Stimulated activated CD4-positive, alpha-beta T cell treated with anti-CD3 and anti-CD28 coated beads, Interleukin-2, amount 100 ng/mL, for 4 hours (primary cell): Measurements from ENCODE around the gene FBLN2.

Experiments
- DNase-seq: peaks from one replicate; pipeline ENCODE4 v3.0.0-alpha.2; 2020; ENCODE audit warnings: low read depth

The FBLN2 gene

DNA sequence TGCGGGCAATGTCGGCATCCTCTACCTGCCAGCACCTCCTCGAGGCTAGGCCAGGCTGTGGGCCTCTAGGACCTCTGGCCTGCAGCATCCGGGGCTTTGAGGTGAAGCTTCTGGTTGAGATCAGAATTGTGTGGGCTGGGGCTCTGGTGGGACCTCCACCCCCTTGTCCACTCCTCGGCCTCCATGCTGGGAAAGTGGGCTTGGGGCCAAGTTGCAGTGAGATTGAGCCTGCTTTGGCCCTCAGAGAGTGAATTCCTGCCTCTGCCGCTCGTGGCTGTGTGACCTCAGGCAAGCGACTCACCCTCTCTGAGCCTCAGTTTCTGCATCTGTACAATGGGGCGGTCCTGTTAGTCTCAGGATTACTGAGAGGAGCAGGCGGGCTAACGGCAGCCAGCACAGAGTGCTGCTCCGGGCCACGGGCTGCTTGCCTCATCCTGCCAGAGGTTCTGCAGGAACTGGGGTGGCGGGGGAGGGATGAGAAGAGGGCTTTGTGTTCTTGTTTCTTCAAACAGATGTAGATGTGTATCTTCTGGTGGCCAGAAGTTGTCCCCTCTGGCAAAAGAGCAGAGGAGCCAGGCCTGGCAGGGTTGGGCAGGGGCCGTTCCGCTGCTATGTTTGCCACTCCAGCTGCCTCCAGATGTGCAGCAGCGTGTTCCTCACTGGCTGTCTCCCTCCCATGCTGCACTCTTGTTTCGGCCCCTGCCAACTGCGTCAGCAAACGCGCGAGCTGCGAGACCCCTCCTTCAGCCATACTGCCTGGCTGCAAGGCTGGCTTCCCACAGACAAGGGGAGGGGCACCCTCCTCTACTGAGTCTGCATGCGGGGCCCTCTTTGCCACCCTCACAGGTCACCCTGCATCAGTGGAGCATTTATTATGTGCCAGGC lies 33.7 kb downstream of the FBLN2 start:
- DNase-seq = no peak

DNA sequence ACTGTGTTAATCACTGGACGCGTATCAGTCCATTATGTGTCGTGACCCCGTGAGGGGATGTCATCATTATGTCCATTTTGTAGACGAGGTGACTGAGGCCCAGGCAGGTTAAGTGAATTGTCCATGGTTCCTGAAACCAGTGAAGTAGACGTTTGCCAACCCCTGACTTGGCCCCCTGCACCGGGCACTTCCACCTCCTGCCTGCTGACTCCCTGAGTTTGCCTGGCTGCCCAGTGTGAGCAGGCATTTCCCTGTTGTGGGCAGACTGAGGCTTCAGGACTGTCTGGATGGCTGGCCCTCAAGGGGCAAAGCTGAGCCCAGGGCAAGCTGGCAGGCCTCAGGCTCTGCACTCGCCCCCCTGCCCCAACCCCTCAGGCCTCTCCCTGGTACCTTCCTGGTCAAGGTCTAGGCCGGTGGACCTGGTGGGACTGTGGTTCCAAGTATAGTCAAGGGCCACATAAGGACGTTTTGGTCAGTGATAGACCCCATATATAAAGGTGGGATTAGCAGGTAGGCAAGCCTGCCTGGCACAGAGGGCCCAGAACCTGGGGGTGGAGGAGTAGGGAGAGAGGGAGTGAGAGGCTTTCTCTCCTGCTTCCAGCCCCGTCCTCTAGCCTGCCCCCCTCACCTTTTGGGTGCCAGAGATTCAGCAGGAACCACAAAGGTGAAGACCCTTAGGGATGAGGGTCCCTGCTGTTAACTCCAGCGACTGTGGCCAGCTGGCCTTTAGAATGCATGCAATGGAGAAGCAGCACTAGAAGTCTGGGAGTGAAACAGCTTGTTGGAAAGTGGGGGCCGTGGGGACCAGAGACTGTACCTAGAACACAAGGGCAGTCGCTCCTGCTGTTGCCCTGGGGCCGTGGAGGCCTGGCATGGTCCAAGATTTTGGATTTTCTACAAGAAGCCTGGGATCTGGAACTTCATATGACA lies 34.6 kb downstream of the FBLN2 start:
- no peak for DNase-seq

DNA sequence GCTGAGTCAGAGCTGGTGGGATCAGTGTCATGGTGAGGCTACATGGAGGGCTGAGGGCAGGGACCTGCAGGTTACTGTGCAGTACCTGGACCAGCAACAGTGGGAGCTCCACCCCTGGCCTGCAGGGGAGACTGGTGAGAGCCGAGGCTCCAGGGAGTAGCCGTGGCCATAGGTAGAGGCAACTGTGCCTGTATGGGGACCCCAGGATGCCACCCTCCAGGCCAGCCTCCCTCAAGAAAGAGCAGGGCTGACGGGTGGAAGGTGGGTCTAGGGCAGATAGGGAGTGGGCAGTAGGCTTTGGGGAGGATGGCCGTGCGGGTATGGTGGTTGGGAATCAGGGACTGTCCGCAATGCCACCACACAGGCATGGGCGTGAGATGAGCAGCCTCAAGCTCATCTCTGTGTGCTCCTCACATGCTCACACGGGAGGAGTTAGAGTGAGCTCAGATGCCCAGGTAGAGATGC lies 35.5 kb downstream of the FBLN2 start:
- DNase-seq = no peak

DNA sequence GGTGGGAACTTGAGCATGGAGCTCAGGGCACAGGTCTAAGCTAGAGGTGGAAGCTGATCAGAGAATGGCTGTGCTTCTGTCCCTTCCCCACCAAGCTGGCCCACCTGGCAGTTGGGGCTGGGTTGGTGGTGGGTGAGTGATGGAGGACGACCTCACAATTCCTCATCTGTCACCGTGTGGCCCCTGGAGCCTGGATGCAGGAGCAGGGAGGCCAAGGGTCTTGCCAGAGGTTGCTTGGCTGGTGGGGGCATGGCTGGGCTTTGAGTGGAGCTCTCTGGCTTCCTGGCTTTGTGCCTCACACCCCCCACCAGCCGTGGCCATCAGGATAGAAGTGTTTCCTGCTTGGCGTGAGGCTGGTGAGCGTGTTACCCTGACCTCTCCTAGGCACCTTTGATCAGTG lies 36.0 kb downstream of the FBLN2 start:
- DNase-seq = no peak

DNA sequence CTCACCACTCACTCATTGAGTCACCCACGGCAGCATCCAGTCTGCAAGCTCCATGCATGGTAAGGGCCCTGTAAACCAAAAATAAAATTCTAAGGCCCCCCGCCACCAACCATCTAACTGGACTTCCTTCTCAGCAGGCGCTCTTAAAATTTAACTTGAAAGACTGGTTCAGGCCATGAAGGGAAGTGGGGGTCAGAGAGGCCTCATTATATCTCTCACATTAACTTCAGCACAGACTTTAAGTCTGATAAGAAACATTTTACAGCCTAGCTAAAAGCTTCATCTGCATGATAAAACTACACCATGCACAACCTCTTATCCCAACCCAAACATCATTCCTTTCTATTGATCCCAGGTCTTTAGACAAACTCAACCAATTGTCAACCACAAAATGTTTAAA lies 38.5 kb downstream of the FBLN2 start:
- DNase-seq = no peak

DNA sequence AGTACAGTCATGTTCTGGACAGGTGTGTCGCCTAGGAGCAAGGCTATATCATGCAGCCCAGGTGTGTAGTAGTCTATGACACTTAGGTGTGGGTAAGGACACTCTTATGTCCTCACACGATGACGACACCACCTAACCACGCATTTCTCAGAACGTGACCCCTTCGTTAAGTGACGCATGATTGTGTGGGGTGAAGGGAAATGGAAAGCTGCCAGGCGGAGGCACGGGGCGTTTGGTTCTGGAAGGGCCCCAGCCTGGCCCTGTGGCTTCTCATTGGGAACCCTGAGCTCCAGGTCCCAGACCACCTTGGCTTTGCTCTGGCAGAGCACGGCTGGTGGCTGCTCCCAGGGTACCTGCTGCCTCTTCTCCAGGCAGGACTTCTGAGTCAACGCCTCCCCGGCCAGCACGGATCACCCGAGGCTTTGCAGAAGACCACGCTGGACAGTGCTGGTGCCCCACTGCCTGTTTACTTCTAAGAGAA lies 39.3 kb downstream of the FBLN2 start:
- DNase-seq = no peak

DNA sequence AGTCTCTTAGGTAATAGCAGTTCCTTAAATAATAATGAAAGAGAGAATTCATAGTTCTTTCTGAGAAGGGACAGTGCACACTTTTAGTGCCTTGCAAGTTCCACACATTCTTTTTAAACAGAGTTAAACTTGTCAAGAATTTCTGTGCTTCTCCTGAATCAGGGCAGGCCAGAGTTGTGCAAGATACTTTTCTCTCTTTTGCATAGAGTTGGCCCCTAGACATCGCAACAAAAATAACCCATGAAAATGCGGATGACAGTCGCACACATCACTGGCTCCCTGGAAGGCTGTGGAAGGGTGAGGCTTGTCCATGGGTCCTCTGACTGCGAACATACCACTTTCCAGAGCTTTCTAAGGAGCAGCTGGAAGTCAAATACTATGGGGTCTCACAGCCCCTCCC lies 40.1 kb downstream of the FBLN2 start:
- DNase-seq = no peak

DNA sequence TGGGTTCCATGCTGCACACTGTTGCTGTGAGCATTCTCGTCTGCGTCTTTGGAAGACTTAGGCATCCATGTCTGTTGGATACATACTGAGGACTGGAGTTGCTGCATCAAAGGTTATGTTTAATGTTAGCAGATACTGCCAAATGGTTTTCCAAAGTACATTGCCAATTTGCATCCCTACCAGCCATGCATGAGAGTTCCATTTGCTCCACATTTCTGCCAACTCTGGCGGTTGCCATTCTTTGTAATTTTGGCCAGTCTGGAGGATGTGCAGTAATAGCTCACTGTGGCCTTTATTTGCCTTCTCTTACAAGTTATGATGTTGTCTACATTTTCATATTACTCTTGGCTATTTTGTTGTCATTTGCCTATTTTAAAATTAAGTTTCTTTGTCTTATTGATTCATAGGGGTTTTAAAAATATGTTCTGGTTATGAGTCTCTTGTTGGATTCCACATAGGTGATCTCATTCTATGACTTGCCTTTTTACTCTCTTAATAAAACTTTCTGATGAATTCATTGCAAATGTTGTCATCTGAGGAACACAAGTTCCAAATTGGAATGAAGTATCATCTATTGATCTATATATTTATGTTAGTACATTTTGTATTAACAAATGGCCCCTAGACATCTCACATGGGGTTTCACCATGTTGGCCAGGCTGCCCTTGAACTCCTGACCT lies 42.1 kb downstream of the FBLN2 start:
- no peak for DNase-seq

DNA sequence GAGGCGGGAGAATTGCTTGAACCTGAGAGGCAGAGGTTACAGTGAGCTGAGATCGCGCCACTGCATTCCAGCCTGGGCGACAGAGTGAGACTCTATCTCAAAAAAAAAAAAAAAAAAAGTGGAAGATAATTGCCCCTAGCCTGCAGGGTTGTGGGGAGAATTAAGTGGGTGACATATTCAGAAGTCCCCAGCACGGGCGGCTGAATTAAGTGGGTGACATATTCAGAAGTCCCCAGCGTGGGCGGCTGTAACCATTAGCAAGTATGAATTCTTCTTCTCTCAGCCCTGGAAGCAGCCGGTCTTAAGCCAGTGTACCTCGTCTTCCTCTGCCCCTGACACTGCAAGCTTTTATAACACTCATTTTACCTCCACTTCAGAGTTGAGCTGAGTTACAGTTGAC lies 44.7 kb downstream of the FBLN2 start:
- DNase-seq = no peak

DNA sequence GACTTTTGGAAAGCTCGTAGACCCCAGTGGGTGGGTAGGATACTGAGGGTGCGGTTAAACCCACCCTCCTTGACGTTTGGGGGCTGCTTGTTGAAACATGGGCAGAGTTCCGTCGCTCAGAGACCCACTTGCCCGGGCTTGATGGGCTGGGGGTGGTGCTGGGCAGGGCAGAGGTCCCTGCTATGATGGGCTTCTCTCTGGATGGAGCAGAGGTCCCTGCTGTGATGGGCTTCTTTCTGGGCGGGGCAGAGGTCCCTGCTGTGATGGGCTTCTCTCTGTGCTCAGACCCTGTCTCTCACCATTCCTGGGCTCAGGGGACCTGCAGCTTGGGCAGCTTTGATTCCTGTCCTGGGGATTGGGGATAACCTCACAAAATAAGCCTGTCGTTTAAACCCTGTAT lies 45.2 kb downstream of the FBLN2 start:
- DNase-seq = no peak

DNA sequence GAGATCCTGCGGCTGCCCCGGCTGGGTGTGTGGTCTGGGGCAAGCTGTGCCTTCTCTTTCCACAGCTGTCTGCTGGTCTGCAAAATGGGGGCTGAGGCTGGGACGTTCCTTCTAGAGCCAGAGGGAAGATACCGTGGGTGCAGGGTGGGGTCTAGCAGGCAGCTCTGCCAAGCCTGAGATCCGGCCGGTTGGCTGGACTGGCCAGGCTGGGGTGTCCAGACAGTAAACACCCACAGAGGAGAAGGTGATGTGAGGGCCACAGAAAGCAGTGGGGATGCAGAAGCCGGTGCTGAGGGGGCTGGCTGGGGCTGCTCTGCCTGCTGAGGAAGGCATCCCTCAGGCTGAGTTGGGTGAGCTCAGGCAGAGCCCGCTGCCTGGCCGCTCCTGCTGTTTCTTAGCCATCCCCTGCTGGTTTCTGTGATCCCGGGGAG lies 46.1 kb downstream of the FBLN2 start:
- no peak for DNase-seq

DNA sequence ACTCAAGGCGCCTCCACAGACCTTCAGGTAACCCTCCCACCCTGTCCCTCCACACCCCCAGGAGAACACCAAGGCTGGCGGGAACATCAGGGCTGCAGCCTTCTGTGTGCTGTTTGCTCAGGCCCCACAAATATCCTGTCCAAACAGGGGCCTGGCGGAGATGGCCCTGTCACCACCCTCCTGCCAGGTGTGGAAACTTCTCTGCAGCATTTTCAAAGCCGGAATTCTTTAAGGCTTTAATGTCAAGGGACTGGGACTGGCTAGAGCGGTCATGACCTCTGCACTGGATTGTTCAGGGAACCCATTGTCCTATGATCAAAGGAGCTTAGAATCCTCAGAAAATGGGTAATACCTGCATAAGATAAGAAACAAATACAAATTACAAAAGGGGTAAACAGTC lies 46.6 kb downstream of the FBLN2 start:
- no peak for DNase-seq

DNA sequence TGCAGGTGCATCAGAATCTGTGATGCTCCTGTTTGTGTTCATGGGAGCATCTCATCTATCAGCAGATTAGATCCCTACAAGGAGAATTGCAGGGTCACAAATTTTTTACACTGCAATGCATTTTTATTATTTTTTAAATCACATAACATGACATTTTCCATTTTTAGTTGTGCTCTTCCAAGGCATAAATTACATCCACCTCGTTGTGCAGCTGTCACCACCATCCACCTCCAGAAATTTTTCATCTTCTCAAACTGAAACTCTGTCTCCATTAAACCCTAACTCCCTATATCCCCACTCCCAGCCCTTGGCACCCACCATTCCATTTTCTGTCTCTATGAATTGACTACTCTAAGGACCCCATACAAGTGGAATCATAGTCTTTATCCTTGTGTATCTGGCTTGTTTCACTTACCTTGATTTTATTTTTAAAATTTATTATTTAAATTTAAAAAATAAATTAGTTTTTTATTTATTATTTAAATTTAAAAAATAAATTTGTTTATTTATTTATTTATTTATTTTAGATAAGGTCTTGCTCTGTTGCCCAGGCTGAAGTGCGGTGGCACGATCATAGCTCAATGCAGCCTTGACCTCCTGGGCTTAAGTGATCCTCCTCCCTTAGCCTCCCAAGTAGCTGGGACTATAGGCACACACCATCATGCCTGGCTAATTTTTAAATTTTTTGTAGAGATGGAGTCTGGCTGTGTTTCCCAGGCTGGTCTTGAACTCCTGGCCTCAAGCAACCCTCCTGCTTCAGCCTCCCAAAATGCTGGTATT lies 47.7 kb downstream of the FBLN2 start:
- DNase-seq = no peak

DNA sequence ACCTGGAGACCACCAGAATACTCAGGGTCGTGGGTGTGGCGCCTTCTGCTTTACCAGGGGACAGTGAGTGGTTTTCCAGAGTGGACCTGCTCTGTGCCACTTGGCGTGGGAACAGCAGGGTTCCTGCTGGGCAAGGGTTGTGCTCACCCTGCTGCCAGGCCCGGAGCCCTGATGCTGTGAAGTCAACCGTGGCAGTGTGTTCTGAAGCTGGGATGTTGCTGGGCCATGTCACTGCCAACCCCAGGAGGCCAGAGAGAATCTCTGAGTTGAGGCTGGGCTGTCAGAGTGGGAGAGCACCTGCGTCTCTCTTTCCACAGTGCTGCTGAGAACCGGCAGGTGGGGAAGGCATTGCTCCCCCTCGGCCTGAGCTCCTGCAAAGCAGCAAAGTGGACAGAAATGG lies 48.7 kb downstream of the FBLN2 start:
- no peak for DNase-seq

DNA sequence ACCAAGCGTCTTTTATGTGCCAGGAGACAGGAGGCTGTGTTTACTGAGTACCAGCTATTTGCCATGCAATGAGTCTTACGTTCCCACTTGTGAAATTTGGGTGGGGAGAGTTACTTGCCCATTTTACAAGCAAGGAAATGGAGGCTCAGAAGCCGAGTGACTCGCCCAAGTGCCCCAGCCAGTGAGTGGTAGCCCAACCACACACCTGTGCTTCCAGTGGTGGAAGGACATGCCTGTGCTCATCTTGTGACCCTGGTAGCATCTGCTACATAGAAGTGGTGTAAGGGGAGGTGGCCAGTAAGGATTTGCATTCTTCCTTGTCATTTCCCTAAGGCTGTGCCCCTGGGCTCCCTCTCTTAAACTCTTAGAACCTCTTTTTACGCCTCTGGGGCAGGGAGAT lies 49.3 kb downstream of the FBLN2 start:
- DNase-seq = no peak

DNA sequence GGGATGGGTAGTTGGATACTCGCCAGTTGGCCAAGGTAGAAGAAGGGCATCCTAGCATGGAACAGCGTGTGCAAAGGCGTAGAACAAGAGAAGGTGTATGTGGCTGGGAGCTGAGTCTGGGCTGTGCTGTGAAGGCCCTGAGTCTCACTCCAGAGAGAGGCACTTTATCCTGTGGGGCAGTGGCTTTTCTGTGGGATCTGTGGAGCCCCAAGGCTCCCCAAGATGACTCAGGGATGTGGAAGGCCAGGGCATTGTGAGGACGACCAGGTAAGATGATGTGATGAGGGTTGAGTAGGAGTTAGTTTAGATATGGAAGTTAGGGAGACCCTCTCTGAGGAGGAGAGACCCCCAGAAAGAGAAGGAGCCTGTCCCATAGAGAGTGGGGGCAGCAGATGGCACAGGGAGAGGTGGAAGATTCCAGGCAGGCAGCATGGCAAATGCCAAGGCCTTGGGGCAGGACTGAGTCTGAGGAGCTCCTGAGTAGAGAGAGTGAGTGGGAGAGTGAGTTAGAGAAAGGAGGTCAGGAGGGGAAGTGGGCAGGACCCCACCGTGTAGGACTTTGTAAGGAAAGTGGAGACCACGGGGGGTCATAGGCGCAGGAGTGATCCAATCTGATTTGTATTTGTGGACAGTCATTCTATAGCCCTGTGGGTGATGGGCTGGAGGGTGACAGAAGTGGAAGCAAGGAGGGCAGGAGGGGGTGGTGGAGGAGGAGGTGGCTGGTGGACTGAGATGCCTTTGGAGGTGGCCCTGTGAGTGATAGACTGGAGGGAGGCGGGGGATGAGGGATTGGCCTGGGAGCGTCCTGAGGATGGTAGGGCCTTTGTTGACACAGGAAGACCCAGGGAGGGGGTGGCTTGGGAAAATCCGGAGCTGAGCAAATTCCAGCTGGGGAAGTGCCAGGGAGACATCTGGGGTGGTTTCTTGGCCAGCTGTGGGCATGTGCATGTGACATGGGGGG lies 50.3 kb downstream of the FBLN2 start:
- DNase-seq = no peak

DNA sequence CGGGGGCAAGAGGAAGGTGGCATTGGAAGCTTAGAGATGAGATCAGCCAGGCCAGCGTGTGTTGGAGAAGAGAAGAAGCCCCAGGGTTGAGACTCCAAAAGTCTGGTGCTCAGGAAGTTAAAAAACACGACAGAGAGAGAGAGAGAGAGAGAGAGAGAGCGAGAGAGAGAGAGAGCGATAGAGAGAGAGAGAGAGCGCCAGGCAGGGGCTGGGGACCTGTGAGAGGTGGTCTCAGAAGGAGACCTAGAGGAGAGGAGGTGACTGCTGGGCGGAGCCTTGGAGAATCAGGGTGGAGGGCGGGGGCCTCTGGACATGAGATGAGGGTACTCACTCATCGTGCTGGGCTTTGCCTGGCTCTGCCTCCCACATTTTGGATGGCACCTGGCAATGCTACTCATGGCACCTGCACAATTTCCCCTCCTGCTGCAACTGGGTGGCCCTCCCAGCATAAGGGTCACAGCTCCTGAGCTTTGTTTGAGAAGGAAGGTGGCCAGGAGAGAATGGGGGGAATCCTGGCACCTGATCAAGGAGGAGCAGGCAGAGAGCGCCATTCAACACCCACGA lies 51.0 kb downstream of the FBLN2 start:
- no peak for DNase-seq

DNA sequence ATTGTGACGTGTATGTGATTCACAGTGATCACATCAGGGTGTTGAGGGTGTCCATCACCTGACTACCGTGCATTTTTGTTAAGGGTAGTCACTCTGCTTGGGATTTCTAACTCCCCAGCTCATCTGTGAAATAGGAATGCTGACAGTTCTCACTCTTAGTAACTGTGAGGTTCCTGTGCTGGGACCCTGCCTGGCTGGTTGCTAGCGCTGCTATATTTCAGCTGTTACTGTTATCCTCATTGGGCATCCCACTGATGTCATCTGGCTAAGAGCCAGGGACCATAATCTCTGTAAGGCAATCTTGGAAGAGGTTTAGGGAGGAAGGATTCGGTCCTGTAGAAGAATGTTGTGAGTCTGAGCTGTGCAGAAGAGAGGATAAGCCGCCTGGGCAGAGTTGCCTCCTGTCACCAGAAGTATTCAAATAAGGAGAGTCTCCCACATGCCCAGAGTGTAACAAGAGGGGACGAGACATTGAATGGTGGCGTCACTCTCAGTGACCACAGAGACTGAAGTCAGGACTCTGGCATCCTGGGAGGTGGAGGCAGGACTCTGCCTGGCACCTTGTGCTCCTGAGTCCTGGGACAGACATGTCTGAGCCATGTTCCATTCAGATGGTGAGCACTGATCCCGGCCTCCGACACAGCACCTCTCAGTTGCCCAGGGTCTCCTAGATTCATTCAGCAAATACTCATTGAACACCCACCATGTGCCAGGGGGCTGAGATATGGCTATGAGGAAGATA lies 52.2 kb downstream of the FBLN2 start:
- DNase-seq = no peak

DNA sequence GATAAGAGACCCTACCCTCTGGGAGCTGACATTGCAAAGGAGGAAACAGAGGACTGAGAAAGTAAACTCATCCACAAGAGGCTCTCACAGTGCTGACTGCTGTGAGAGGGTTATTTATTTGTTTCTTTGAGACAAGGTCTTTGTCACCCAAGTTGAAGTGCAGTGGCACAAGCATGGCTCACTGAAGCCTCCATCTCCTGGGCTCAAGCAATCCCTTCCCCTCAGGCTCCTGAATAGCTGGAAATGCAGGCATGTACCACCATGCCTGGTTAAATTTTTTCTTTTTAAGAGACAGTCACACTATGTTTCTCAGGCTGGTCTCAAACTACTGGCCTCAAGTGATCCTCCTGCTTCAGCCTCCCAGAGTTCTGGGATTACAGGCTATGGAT lies 52.8 kb downstream of the FBLN2 start:
- no peak for DNase-seq
